ENCODE results near the gene APBB2.
"Not testable (repeated sequence)": the region's sequence is repeated elsewhere in the genome, so short reads cannot be mapped to it uniquely, and the experiment has no call there.

APBB2 gene

GRCh38 chr4:41002309-41002708 lies 212.0 kb downstream of the APBB2 start:
- POLR2A ChIA-PET: no interaction called here
- DNase-seq (ENCODE audit: extremely low spot score): no peak
- TF ChIP-seq CTCF (IDR thresholded peaks at IDR 0.05; ENCODE audit: control extremely low read depth, extremely low read depth, low read depth, missing control alignments): no peak
- CTCF ChIA-PET: interaction anchor here (1.1 to 2.1 kb wide), 3 partner anchors 9 to 17 kb away, joined by 3 to 6 read pairs (median 6); no protein-coding TSS in a partner anchor

GRCh38 chr4:41000356-41000755 lies 214.0 kb downstream of the APBB2 start:
- TF ChIP-seq CTCF (IDR thresholded peaks at IDR 0.05; ENCODE audit: control extremely low read depth, extremely low read depth, low read depth, missing control alignments): no peak
- ChIA-PET POLR2A (no interaction called here), CTCF (interaction anchor here (1.2 kb wide), 1 partner anchor 11 kb away, joined by 3 read pairs; no protein-coding TSS in a partner anchor)
- DNase-seq (ENCODE audit: extremely low spot score): no peak

GRCh38 chr4:40998675-40999358 lies 215.5 kb downstream of the APBB2 start:
- ChIA-PET POLR2A (no interaction called here), CTCF (interaction anchor here (1.5 kb wide), 1 partner anchor 74 kb away, joined by 4 read pairs; no protein-coding TSS in a partner anchor)
- TF ChIP-seq CTCF (IDR thresholded peaks at IDR 0.05; ENCODE audit: control extremely low read depth, extremely low read depth, low read depth, missing control alignments): no peak
- no peak for DNase-seq (ENCODE audit: extremely low spot score)

- no peak for TF ChIP-seq CTCF (IDR thresholded peaks at IDR 0.05; ENCODE audit: control extremely low read depth, extremely low read depth, low read depth, missing control alignments)
- ChIA-PET POLR2A (no interaction called here), CTCF (interaction anchor here (3.5 kb wide), 1 partner anchor 11 kb away, joined by 13 read pairs; no protein-coding TSS in a partner anchor)
- no peak for DNase-seq (ENCODE audit: extremely low spot score)
These were observed 218.5 kb downstream of the APBB2 start for GRCh38 chr4:40995850-40996249.

GRCh38 chr4:40994321-40994720 lies 220.0 kb downstream of the APBB2 start:
- POLR2A ChIA-PET; DNase-seq (ENCODE audit: extremely low spot score): not testable (repeated sequence)
- CTCF ChIA-PET: interaction anchor here (1.2 to 3.5 kb wide), 3 partner anchors 8 to 18 kb away, joined by 3 to 13 read pairs (median 6); no protein-coding TSS in a partner anchor

- POLR2A ChIA-PET; DNase-seq (ENCODE audit: extremely low spot score): not testable (repeated sequence)
- CTCF ChIA-PET: interaction anchor here (1.2 to 1.9 kb wide), 2 partner anchors 9 to 17 kb away, joined by 3 to 6 read pairs; no protein-coding TSS in a partner anchor
These were observed 221.0 kb downstream of the APBB2 start for GRCh38 chr4:40993296-40993693.

GRCh38 chr4:40992472-40993295 lies 221.7 kb downstream of the APBB2 start:
- TF ChIP-seq CTCF (IDR thresholded peaks at IDR 0.05; ENCODE audit: control extremely low read depth, extremely low read depth, low read depth, missing control alignments): no peak
- ChIA-PET POLR2A (interaction anchor here (0.6 kb wide), 1 partner anchor 144 kb away, joined by 9 read pairs; no protein-coding TSS in a partner anchor), CTCF (interaction anchor here (0.8 to 1.9 kb wide), 5 partner anchors 10 to 30 kb away, joined by 3 to 6 read pairs (median 3); no protein-coding TSS in a partner anchor)
- DNase-seq (ENCODE audit: extremely low spot score): peak; percentile 51

Data from GM10248 (cell line).